Hepatocyte (in vitro differentiated cells): ENCODE data around the gene SLC29A3. TPM values are rescaled to one million over a fixed set of nuclear protein-coding genes. Genes with fewer than 3 reads are reported as not detected.

ENCODE experiments used
- DNase-seq: peaks from one replicate; pipeline ENCODE4 v3.0.0-alpha.2; 2016; ENCODE audit warnings: low spot score
- H2AFZ ChIP-seq: fragments of 200-600 bp; sonication (generic); 2 replicates; pipeline ENCODE4 v1.6.0; 2016; ENCODE audit warnings: antibody characterized with exemption, mild to moderate bottlenecking
- H3K27ac ChIP-seq: fragments of 200-600 bp; sonication (generic); 2 replicates; pipeline ENCODE4 v1.5.1; 2016; ENCODE audit warnings: mild to moderate bottlenecking
- H3K27me3 ChIP-seq: fragments of 200-600 bp; sonication (generic); 2 replicates; pipeline ENCODE4 v1.6.1; 2016
- H3K36me3 ChIP-seq: fragments of 200-600 bp; sonication (generic); replicated peaks from 2 replicates; pipeline ENCODE4 v1.5.1; 2016; ENCODE audit warnings: low read depth; ENCODE audit not compliant: insufficient read depth
- H3K4me1 ChIP-seq: fragments of 200-600 bp; sonication (generic); 2 replicates; pipeline ENCODE4 v1.5.1; 2016; ENCODE audit warnings: mild to moderate bottlenecking, moderate library complexity; ENCODE audit not compliant: insufficient read depth
- H3K4me2 ChIP-seq: fragments of 200-600 bp; sonication (generic); 2 replicates; pipeline ENCODE4 v1.6.0; 2016
- H3K4me3 ChIP-seq: fragments of 200-600 bp; sonication (generic); 2 replicates; pipeline ENCODE4 v1.5.1; 2016; ENCODE audit warnings: mild to moderate bottlenecking
- H3K79me2 ChIP-seq: fragments of 200-600 bp; sonication (generic); 2 replicates; pipeline ENCODE4 v1.6.0; 2017; ENCODE audit warnings: mild to moderate bottlenecking
- H3K9me2 ChIP-seq: fragments of 200-600 bp; sonication (generic); replicated peaks from 2 replicates; pipeline ENCODE4 v1.6.0; 2017; ENCODE audit warnings: mild to moderate bottlenecking; ENCODE audit not compliant: insufficient read depth
- H3K9me3 ChIP-seq: fragments of 200-600 bp; sonication (generic); 2 replicates; pipeline ENCODE4 v1.5.1; 2016; ENCODE audit warnings: low read depth, mild to moderate bottlenecking
- H4K20me1 ChIP-seq: fragments of 200-600 bp; sonication (generic); 2 replicates; pipeline ENCODE4 v1.6.0; 2016; ENCODE audit warnings: mild to moderate bottlenecking; ENCODE audit not compliant: insufficient read depth, poor library complexity, severe bottlenecking
- CTCF ChIP-seq: fragments of 200-600 bp; sonication (generic); IDR thresholded peaks from 2 replicates; pipeline ENCODE4 v1.5.1; 2016; ENCODE audit warnings: antibody characterized with exemption, mild to moderate bottlenecking; ENCODE audit not compliant: poor library complexity
- EZH2 ChIP-seq: fragments of 200-600 bp; sonication (generic); IDR thresholded peaks from 2 replicates; pipeline ENCODE4 v1.6.1; 2016; ENCODE audit warnings: antibody characterized with exemption, mild to moderate bottlenecking, borderline replicate concordance
- EZH2phosphoT487 ChIP-seq: fragments of 200-600 bp; sonication (generic); IDR thresholded peaks from one replicate; pipeline ENCODE4 v1.6.1; 2018; ENCODE audit warnings: antibody characterized with exemption, mild to moderate bottlenecking, low read depth, moderate library complexity; ENCODE audit not compliant: unreplicated experiment, severe bottlenecking
- WGBS: methylation state at CpG from one replicate; pipeline ENCODE4 v1.1.6; 2016; ENCODE audit warnings: low lambda C conversion rate; ENCODE audit errors: missing lambda C conversion rate; 5-methylcytosine and 5-hydroxymethylcytosine counted together
- polyA plus RNA-seq: library from polyadenylated mRNA; unstranded; fragments of >200 nt; fragmentation: Nextera tagmentation; extraction: Ambion mirVana; gene quantifications from 2 replicates; pipeline ENCODE4 v1.2.1, GENCODE V29; 2016
- total RNA-seq: library from RNA; depleted of rRNA; stranded (reverse); fragments of >200 nt; gene quantifications from 2 replicates; pipeline ENCODE4 v1.2.3, GENCODE V29; 2014

SLC29A3 gene
- total and polyA plus RNA-seq, 2 experiments from 2014 or later: 8.4 to 12.0 TPM

- Histone ChIP-seq H3K4me2 (no peak overlapping the region), H3K4me1 (peaks cover 7% of the 10 kb centered on the region), H3K27ac (no peak overlapping the region), H4K20me1 (no peaks in the 10 kb centered on the region), H3K9me2 (no peaks in the 10 kb centered on the region), H3K9me3 (no peaks in the 10 kb centered on the region), H3K36me3 (no peaks in the 10 kb centered on the region), H3K4me3 (no peak overlapping the region), H2AFZ (no peak overlapping the region), H3K27me3 (no peaks in the 10 kb centered on the region), H3K79me2 (no peaks in the 10 kb centered on the region)
- DNase-seq: no peak
- 91% methylated on average over 6 of the region's 6 CpGs for WGBS
- no peak for TF ChIP-seq CTCF
- TF ChIP-seq EZH2phosphoT487: no peak
- TF ChIP-seq EZH2: no peak
These were observed 35.6 kb upstream of the SLC29A3 start for GRCh38 chr10:71283410-71283809.

GRCh38 chr10:71283876-71284275 is 35.2 kb upstream of the SLC29A3 start:
- Histone ChIP-seq H3K4me1 (peaks cover 3% of the 10 kb centered on the region), H4K20me1 (no peaks in the 10 kb centered on the region), H3K4me2 (no peak overlapping the region), H3K27ac (no peak overlapping the region), H2AFZ (no peak overlapping the region), H3K36me3 (no peaks in the 10 kb centered on the region), H3K4me3 (no peak overlapping the region), H3K27me3 (no peaks in the 10 kb centered on the region), H3K9me2 (no peaks in the 10 kb centered on the region), H3K79me2 (no peaks in the 10 kb centered on the region), H3K9me3 (no peaks in the 10 kb centered on the region)
- no peak for TF ChIP-seq CTCF
- no peak for TF ChIP-seq EZH2phosphoT487
- 85% methylated on average over 9 of the region's 10 CpGs for WGBS
- no peak for DNase-seq

GRCh38 chr10:71284544-71285179 is 34.4 kb upstream of the SLC29A3 start:
- Histone ChIP-seq H3K36me3 (no peaks in the 10 kb centered on the region), H3K4me2 (no peak overlapping the region), H3K27me3 (no peaks in the 10 kb centered on the region), H3K4me3 (no peak overlapping the region), H2AFZ (no peak overlapping the region), H3K9me2 (no peaks in the 10 kb centered on the region), H3K9me3 (no peaks in the 10 kb centered on the region), H3K27ac (no peak overlapping the region), H4K20me1 (no peaks in the 10 kb centered on the region), H3K4me1 (no peaks in the 10 kb centered on the region), H3K79me2 (no peaks in the 10 kb centered on the region)
- TF ChIP-seq EZH2 (no peak), EZH2phosphoT487 (no peak), CTCF (no peak)
- no peak for DNase-seq
- 91% methylated on average over 18 of the region's 19 CpGs for WGBS
